HepG2 (cell line): ENCODE results near the gene MSL3B.

Source experiments
- ATAC-seq: fragments of 200-7000 bp; cut with Tn5 transposase; 3 replicates; pipeline ENCODE4 v1.9.1; 2020; ENCODE audit warnings: mild to moderate bottlenecking, moderate library complexity
- BruUV-seq: library from RNA; stranded (reverse); fragments of 400-500 nt; replicated peaks from 2 replicates; lab custom pipeline; 2021; lab: Mats Ljungman, UMichigan
- CTCF ChIA-PET: fragments of 300-600 bp; formaldehyde crosslinking; extraction: SDS; loops from one replicate; lab custom pipeline; 2021; ENCODE audit warnings: low total read pairs, inconsistent platforms, low intra/inter-chr PET ratio; lab: Yijun Ruan, JAX
- POLR2A ChIA-PET: fragments of 350-600 bp; sonication (Branson Sonifier 250); formaldehyde crosslinking; loops from one replicate; lab custom pipeline; 2020; ENCODE audit warnings: antibody characterized with exemption, inconsistent platforms; lab: Yijun Ruan, JAX
- DNase-seq: peaks from one replicate; pipeline ENCODE4 v3.0.0-alpha.2; 2015; ENCODE audit warnings: low spot score
- FAIRE-seq: peaks from 3 replicates; lab custom pipeline; 2011; peaks lifted over from hg19 to GRCh38; lab: Jason Lieb, UNC
- H2AFZ ChIP-seq: one replicate; pipeline ENCODE4 v1.6.1; 2011; ENCODE audit warnings: low read length, inconsistent platforms
- H3K27ac ChIP-seq: fragments of 300-600 bp; 3 replicates; pipeline ENCODE4 v1.8.0; 2011; ENCODE audit warnings: mixed run types, mild to moderate bottlenecking, mixed read lengths, low read length, inconsistent platforms; ENCODE audit not compliant: insufficient read depth; ENCODE audit errors: extremely low read length
- H3K27me3 ChIP-seq, 2 experiments: fragments of 200-600 bp in 1 of 2; 2 replicates in 1 of 2; 3 replicates in 1 of 2; pipeline versions ENCODE4 v1.6.0 to v1.8.0; 2011; ENCODE audit warnings: low read length in 2 of 2, mild to moderate bottlenecking in 2 of 2, moderate library complexity in 2 of 2, inconsistent platforms in 1 of 2; ENCODE audit not compliant: insufficient read depth in 2 of 2, control insufficient read depth in 1 of 2
- H3K36me3 ChIP-seq, 2 experiments: fragments of 200-600 bp in 1 of 2; replicated peaks in 1 of 2; 2 replicates in 1 of 2; 3 replicates in 1 of 2; pipeline versions ENCODE4 v1.5.1 to v1.8.0; 2011; ENCODE audit warnings: low read length in 2 of 2, inconsistent platforms in 1 of 2; ENCODE audit not compliant: insufficient read depth in 2 of 2, control insufficient read depth in 1 of 2
- H3K4me1 ChIP-seq: 2 replicates; pipeline ENCODE4 v1.5.1; 2012; ENCODE audit warnings: low read length, inconsistent platforms; ENCODE audit not compliant: insufficient read depth
- H3K4me2 ChIP-seq: 2 replicates; pipeline ENCODE4 v1.6.0; 2011; ENCODE audit warnings: low read depth, low read length, inconsistent platforms
- H3K4me3 ChIP-seq, 3 experiments: fragments of 200-600 bp in 1 of 3; sonication (generic), shearing (Covaris generic) in 1 of 3; replicated peaks in 1 of 3; 2 replicates each; pipeline ENCODE4 v1.5.1; 2011 to 2016; ENCODE audit warnings: low read length in 3 of 3, inconsistent platforms in 2 of 3, low read depth in 2 of 3, mild to moderate bottlenecking in 2 of 3, control low read depth in 1 of 3, mixed read lengths in 1 of 3; ENCODE audit not compliant: insufficient read depth in 1 of 3
- H3K79me2 ChIP-seq: one replicate; pipeline ENCODE4 v1.6.1; 2011; ENCODE audit warnings: low read length, inconsistent platforms; ENCODE audit not compliant: insufficient read depth
- H3K9ac ChIP-seq: 2 replicates; pipeline ENCODE4 v1.6.0; 2011; ENCODE audit warnings: mild to moderate bottlenecking, low read depth, low read length, inconsistent platforms; ENCODE audit not compliant: insufficient read depth
- H3K9me3 ChIP-seq: 2 replicates; pipeline ENCODE4 v1.5.1; 2012; ENCODE audit warnings: mild to moderate bottlenecking, low read length
- H4K20me1 ChIP-seq: 2 replicates; pipeline ENCODE4 v1.6.0; 2011; ENCODE audit warnings: inconsistent platforms, mild to moderate bottlenecking, low read length, moderate library complexity; ENCODE audit not compliant: insufficient read depth
- CENPX ChIP-seq: sonication (generic); formaldehyde crosslinking; IDR thresholded peaks from 2 replicates; pipeline ENCODE4 v1.9.0; 2021; ENCODE audit warnings: mild to moderate bottlenecking, missing genetic modification reagents, moderate library complexity
- CREB1 ChIP-seq, 2 experiments: fragments of 450-650 bp in 1 of 2; IDR thresholded peaks; 2 replicates each; pipeline ENCODE4 v1.6.1; 2016 to 2017; ENCODE audit warnings: control low read depth in 1 of 2, mild to moderate bottlenecking in 1 of 2, missing compliant biosample characterization in 1 of 2, missing genetic modification characterization in 1 of 2
- CREB3 ChIP-seq: sonication (generic); formaldehyde crosslinking; IDR thresholded peaks from 2 replicates; pipeline ENCODE4 v1.5.0; 2020; ENCODE audit warnings: missing genetic modification reagents
- IKZF1 ChIP-seq: fragments of 450-650 bp; IDR thresholded peaks from 2 replicates; pipeline ENCODE4 v1.7.1; 2016
- JARID2 ChIP-seq: sonication (generic); formaldehyde crosslinking; IDR thresholded peaks from 2 replicates; pipeline ENCODE4 v1.8.1; 2023; ENCODE audit warnings: missing genetic modification reagents, inconsistent platforms; ENCODE audit not compliant: insufficient replicate concordance
- MAFG ChIP-seq: sonication (generic); formaldehyde crosslinking; IDR thresholded peaks from 2 replicates; pipeline ENCODE4 v1.5.1; 2020; ENCODE audit warnings: mild to moderate bottlenecking, missing genetic modification reagents
- MATR3 ChIP-seq: sonication (generic); formaldehyde crosslinking; IDR thresholded peaks from 2 replicates; pipeline ENCODE4 v1.4.0; 2020; ENCODE audit warnings: missing genetic modification reagents
- SMAD3 ChIP-seq: sonication (generic); formaldehyde crosslinking; IDR thresholded peaks from 2 replicates; pipeline ENCODE4 v1.4.0; 2020; ENCODE audit warnings: missing genetic modification reagents
- SRSF1 ChIP-seq: fragments of 200-400 bp; formaldehyde crosslinking; optimal IDR thresholded peaks from 2 replicates; pipeline ENCODE3; 2017; ENCODE audit warnings: mild to moderate bottlenecking, low read depth, low read length, moderate library complexity
- SSRP1 ChIP-seq: IDR thresholded peaks from 2 replicates; pipeline ENCODE4 v1.6.1; 2016; ENCODE audit warnings: control low read depth
- YEATS4 ChIP-seq: sonication (generic); formaldehyde crosslinking; IDR thresholded peaks from 2 replicates; pipeline ENCODE4 v1.4.0; 2020; ENCODE audit warnings: missing genetic modification reagents, borderline replicate concordance
- ZC3H4 ChIP-seq: sonication (generic); formaldehyde crosslinking; IDR thresholded peaks from 2 replicates; pipeline ENCODE4 v1.4.0; 2020; ENCODE audit warnings: missing genetic modification reagents, borderline replicate concordance
- ZFP82 ChIP-seq: sonication (generic); formaldehyde crosslinking; IDR thresholded peaks from 2 replicates; pipeline ENCODE4 v1.5.1; 2020; ENCODE audit warnings: mild to moderate bottlenecking, missing genetic modification reagents, borderline replicate concordance
- ZNF160 ChIP-seq: sonication (generic); formaldehyde crosslinking; IDR thresholded peaks from 2 replicates; pipeline ENCODE4 v1.8.0; 2022; ENCODE audit warnings: mild to moderate bottlenecking, inconsistent platforms, missing genetic modification reagents
- ZNF20 ChIP-seq: sonication (generic); formaldehyde crosslinking; IDR thresholded peaks from 2 replicates; pipeline ENCODE4 v1.4.0; 2020; ENCODE audit warnings: mild to moderate bottlenecking, moderate library complexity, missing genetic modification reagents
- ZNF383 ChIP-seq: sonication (generic); formaldehyde crosslinking; IDR thresholded peaks from 2 replicates; pipeline ENCODE4 v1.4.0; 2020; ENCODE audit warnings: missing genetic modification reagents, mild to moderate bottlenecking, borderline replicate concordance
- ZNF562 ChIP-seq: sonication (generic); formaldehyde crosslinking; IDR thresholded peaks from 2 replicates; pipeline ENCODE4 v1.8.0; 2022; ENCODE audit warnings: missing genetic modification reagents, borderline replicate concordance
- WGBS: methylation state at CpG from one replicate; pipeline ENCODE4 v1.1.6; 2017; ENCODE audit warnings: low lambda C conversion rate; 5-methylcytosine and 5-hydroxymethylcytosine counted together
- in situ Hi-C: cut with HindIII; loops from 2 replicates; pipeline ENCODE4 v1.10.0; 2017; ENCODE audit warnings: low pct_unique_long_range_greater_than_20kb; ENCODE audit not compliant: extremely low pct_ligation_motif_present
- intact Hi-C: fragments of 100-400 bp; cut with micrococcal nuclease; formaldehyde crosslinking; loops from one replicate; pipeline ENCODE4 v1.10.0; 2022; ENCODE audit not compliant: unreplicated experiment

The MSL3B gene

GRCh38 chr2:233912691-233913423, 44.7 kb upstream of the MSL3B start (continued):
- 0 out of 2 replicates have a peak, but pooled peaks have one; percentile 45 for TF ChIP-seq CREB3 (CRISPR knock-in tag)

DNA sequence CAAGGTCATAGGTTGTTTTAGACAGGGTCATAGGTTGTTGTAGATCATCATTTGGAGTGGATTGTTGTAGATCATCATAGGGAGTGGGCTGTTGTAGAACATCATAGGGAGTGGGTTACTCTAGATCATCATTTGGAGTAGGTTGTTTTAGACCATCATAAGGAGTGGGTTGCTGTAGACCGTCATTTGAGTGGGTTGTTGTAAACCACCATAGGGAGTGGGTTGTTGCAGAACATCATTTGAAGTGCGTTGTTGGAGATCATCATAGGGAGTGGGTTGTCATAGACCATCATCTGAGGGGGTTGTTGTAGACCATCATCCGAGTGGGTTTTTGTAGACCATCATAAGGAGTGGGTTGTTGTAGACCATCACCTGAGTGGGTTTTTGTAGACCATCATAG, 39.4 kb upstream of the MSL3B start:
- CTCF ChIA-PET, result no interaction called here
- no peak overlapping the region for H3K4me2 ChIP-seq
- H3K9ac ChIP-seq, result no peak overlapping the region
- intact Hi-C loops, result no loop called here
- peaks cover 0 to 13% of the 10 kb centered on the region in 2 experiments; a peak in 3 of 5 replicates for H3K27me3 ChIP-seq
- H3K4me3 ChIP-seq, result no peak overlapping the region
- no peaks in the 10 kb centered on the region for H4K20me1 ChIP-seq
- ATAC-seq (no peak), FAIRE-seq (no peak), DNase-seq (no peak)
- H3K27ac ChIP-seq, result no peak overlapping the region
- TF ChIP-seq ZNF383 (CRISPR knock-in tag) (no peak), CREB1 (IDR thresholded peaks at IDR 0.05) (peak; percentile 20; the same call in 1 of the 2 replicates), CREB1 (CRISPR knock-in tag; IDR thresholded peaks at IDR 0.05) (no peak), SRSF1 (no peak)
- H3K9me3 ChIP-seq, result no peaks in the 10 kb centered on the region
- POLR2A ChIA-PET, result no interaction called here
- no peaks in the 10 kb centered on the region for H3K4me1 ChIP-seq
- in situ Hi-C loops, result no loop called here
- H2AFZ ChIP-seq, result no peak overlapping the region
- 11% methylated on average over 3 of the region's 3 CpGs for WGBS
- no TSS peak for BruUV-seq
- no peaks in the 10 kb centered on the region for H3K36me3 ChIP-seq
- H3K79me2 ChIP-seq, result no peaks in the 10 kb centered on the region

DNA sequence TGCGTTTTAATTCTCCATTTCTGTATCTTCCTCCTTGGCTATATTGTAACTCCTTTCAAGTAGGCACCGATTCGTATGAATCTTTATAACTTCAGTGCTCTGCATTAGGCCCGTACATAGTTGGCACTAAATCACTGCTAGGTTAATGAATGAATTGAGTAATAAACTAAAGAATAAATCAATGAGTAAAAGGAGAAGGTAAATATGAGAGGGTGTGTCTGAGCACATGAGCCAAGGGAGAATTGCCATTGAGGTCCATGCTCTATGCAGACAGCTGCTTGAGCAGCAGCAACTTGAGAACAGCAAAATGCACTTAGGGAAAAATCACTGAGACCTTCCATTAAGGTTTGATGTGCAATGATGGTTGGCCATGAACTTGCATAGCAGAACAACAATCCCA, 37.8 kb upstream of the MSL3B start:
- Histone ChIP-seq H3K4me2 (no peak overlapping the region), H3K79me2 (no peaks in the 10 kb centered on the region), H4K20me1 (no peaks in the 10 kb centered on the region), H2AFZ (no peak overlapping the region), H3K27me3 (peaks cover 0 to 24% of the 10 kb centered on the region in 2 experiments; a peak in 3 of 5 replicates), H3K9ac (no peak overlapping the region), H3K27ac (no peak overlapping the region), H3K9me3 (no peaks in the 10 kb centered on the region), H3K4me1 (no peaks in the 10 kb centered on the region), H3K36me3 (no peaks in the 10 kb centered on the region), H3K4me3 (no peak overlapping the region)
- ChIA-PET CTCF (no interaction called here), POLR2A (no interaction called here)
- WGBS, result 48% methylated on average over 4 of the region's 4 CpGs
- no peak for DNase-seq
- no TSS peak for BruUV-seq
- no peak for ATAC-seq
- FAIRE-seq, result no peak
- intact Hi-C loops, result no loop called here
- in situ Hi-C loops, result no loop called here
- no peak for TF ChIP-seq SSRP1 (CRISPR knock-in tag)
- TF ChIP-seq MAFG (CRISPR knock-in tag), result no peak
- no peak for TF ChIP-seq MATR3 (CRISPR knock-in tag)
- TF ChIP-seq CENPX (CRISPR knock-in tag), result no peak
- no peak for TF ChIP-seq ZNF562
- TF ChIP-seq YEATS4 (CRISPR knock-in tag), result no peak
- TF ChIP-seq IKZF1, result no peak
- TF ChIP-seq ZNF20 (CRISPR knock-in tag), result no peak
- TF ChIP-seq JARID2 (CRISPR knock-in tag), result no peak
- no peak for TF ChIP-seq ZNF160
- no peak for TF ChIP-seq ZFP82 (CRISPR knock-in tag)
- TF ChIP-seq ZC3H4 (CRISPR knock-in tag), result no peak
- no peak for TF ChIP-seq SMAD3 (CRISPR knock-in tag)
